OCI-LY7 (cell line): ENCODE measurements around the gene FNIP1. TPM values are rescaled to one million over a fixed set of nuclear protein-coding genes. Genes with fewer than 3 reads are reported as not detected.
"Not testable (repeated sequence)": the region's sequence is repeated elsewhere in the genome, so short reads cannot be mapped to it uniquely, and the experiment has no call there.

Experiments used
- BruUV-seq: library from RNA; stranded (reverse); fragments of 400-500 nt; replicated peaks from 2 replicates; lab custom pipeline; 2021; lab: Mats Ljungman, UMichigan
- CTCF ChIA-PET: fragments of 300-600 bp; sonication (Branson Sonifier 250); formaldehyde crosslinking; loops from one replicate; lab custom pipeline; 2022; ENCODE audit warnings: antibody characterized with exemption; ENCODE audit not compliant: unreplicated experiment; lab: Charles Lee
- POLR2A ChIA-PET: fragments of 300-600 bp; sonication (Branson Sonifier 250); formaldehyde crosslinking; loops from one replicate; lab custom pipeline; 2022; ENCODE audit warnings: antibody characterized with exemption; lab: Charles Lee
- DNase-seq: peaks from one replicate; pipeline ENCODE4 v3.0.0-alpha.2; 2015; ENCODE audit warnings: low spot score
- H2AFZ ChIP-seq: fragments of 200-600 bp; sonication (generic), shearing (Covaris generic); 2 replicates; pipeline ENCODE4 v1.6.1; 2014; ENCODE audit warnings: mild to moderate bottlenecking, antibody characterized with exemption, low read length, moderate library complexity
- H3K27ac ChIP-seq: fragments of 200-600 bp; sonication (generic); 2 replicates; pipeline ENCODE4 v1.5.1; 2014; ENCODE audit warnings: mixed run types, low read depth, mild to moderate bottlenecking, moderate library complexity, low read length, inconsistent platforms; ENCODE audit not compliant: poor library complexity, severe bottlenecking
- H3K36me3 ChIP-seq: fragments of 200-600 bp; sonication (generic); 2 replicates; pipeline ENCODE4 v1.6.1; 2014; ENCODE audit warnings: mild to moderate bottlenecking, antibody characterized with exemption, low read length, moderate library complexity, mixed read lengths; ENCODE audit not compliant: insufficient read depth
- H3K4me1 ChIP-seq: fragments of 200-600 bp; sonication (generic); 2 replicates; pipeline ENCODE4 v1.5.1; 2014; ENCODE audit warnings: mild to moderate bottlenecking, low read length; ENCODE audit not compliant: insufficient read depth, poor library complexity, severe bottlenecking
- H3K4me2 ChIP-seq: fragments of 200-600 bp; sonication (generic); 2 replicates; pipeline ENCODE4 v1.6.1; 2014; ENCODE audit warnings: mild to moderate bottlenecking, low read length
- H3K4me3 ChIP-seq: fragments of 200-600 bp; sonication (generic); 2 replicates; pipeline ENCODE4 v1.5.1; 2014; ENCODE audit warnings: mild to moderate bottlenecking, low read depth, low read length; ENCODE audit not compliant: poor library complexity, severe bottlenecking
- H3K79me2 ChIP-seq: fragments of 200-600 bp; sonication (generic); 2 replicates; pipeline ENCODE4 v1.6.1; 2016; ENCODE audit warnings: low read depth, mild to moderate bottlenecking, low read length, moderate library complexity, mixed read lengths; ENCODE audit not compliant: insufficient read depth
- H3K9me2 ChIP-seq: fragments of 200-600 bp; sonication (generic); 2 replicates; pipeline ENCODE4 v1.6.1; 2016; ENCODE audit warnings: mild to moderate bottlenecking, low read length, mixed read lengths; ENCODE audit not compliant: insufficient read depth
- H3K9me3 ChIP-seq: fragments of 200-600 bp; sonication (generic); 2 replicates; pipeline ENCODE4 v1.6.1; 2014; ENCODE audit warnings: mild to moderate bottlenecking, mixed run types, low read length, mixed read lengths
- H4K20me1 ChIP-seq: fragments of 200-600 bp; sonication (generic); 2 replicates; pipeline ENCODE4 v1.6.1; 2014; ENCODE audit warnings: mild to moderate bottlenecking, antibody characterized with exemption, low read length, moderate library complexity, mixed read lengths; ENCODE audit not compliant: insufficient read depth
- EZH2phosphoT487 ChIP-seq: fragments of 200-600 bp; sonication (generic); IDR thresholded peaks from 2 replicates; pipeline ENCODE4 v1.6.1; 2018; ENCODE audit warnings: low read depth, borderline replicate concordance, mild to moderate bottlenecking, mixed run types, antibody characterized with exemption, low read length, moderate library complexity, mixed read lengths
- intact Hi-C: fragments of 100-400 bp; cut with micrococcal nuclease; formaldehyde crosslinking; loops from one replicate; pipeline ENCODE4 v1.10.0; 2022; ENCODE audit not compliant: unreplicated experiment
- total RNA-seq, 2 experiments: library from RNA; depleted of rRNA in 1 of 2; stranded (reverse); fragments of >200 nt in 1 of 2; shearing (Covaris generic) in 1 of 2; gene quantifications; 2 replicates each; pipeline ENCODE4 v1.2.3, GENCODE V29; 2014 to 2022
- TF ChIP-seq, protein P1 (sequence below): fragments of 200-600 bp; sonication (generic); conservative IDR thresholded peaks from 2 replicates; pipeline ENCODE4 v1.5.1; 2014; ENCODE audit warnings: mild to moderate bottlenecking, antibody characterized with exemption, low read length, moderate library complexity, mixed read lengths

Gene FNIP1
- total RNA-seq, 2 experiments from 2014 or later = 19.4 to 20.6 TPM

DNA sequence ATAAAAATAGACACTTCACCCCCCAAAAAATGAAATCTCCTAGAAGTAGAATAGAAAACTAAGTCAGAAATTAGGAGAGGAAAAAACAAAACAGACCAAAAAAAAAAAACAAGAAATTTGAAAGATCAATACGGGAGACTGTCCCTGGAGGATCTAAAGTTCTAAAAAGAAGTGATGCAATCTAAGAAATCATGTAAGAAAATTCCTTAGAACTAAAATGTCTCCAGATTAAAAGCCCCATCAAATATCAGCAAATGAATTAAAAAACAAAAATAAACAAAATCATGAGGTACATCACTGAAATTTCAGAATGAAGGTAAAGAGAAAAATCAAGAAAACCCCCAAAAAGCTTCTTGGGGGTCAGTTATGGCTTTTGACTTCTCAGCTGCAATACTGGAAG lies 13.5 kb downstream of the FNIP1 start:
- Histone ChIP-seq H3K4me2 (no peak overlapping the region), H3K27ac (no peak overlapping the region), H3K9me2 (no peaks in the 10 kb centered on the region), H4K20me1 (no peaks in the 10 kb centered on the region), H3K79me2 (peaks cover 68% of the 10 kb centered on the region), H3K4me3 (no peak overlapping the region), H3K9me3 (no peaks in the 10 kb centered on the region), H3K36me3 (no peaks in the 10 kb centered on the region), H3K4me1 (no peaks in the 10 kb centered on the region), H2AFZ (no peak overlapping the region)
- DNase-seq = no peak
- TF ChIP-seq EZH2phosphoT487 = no peak
- TF ChIP-seq, protein P1, sequence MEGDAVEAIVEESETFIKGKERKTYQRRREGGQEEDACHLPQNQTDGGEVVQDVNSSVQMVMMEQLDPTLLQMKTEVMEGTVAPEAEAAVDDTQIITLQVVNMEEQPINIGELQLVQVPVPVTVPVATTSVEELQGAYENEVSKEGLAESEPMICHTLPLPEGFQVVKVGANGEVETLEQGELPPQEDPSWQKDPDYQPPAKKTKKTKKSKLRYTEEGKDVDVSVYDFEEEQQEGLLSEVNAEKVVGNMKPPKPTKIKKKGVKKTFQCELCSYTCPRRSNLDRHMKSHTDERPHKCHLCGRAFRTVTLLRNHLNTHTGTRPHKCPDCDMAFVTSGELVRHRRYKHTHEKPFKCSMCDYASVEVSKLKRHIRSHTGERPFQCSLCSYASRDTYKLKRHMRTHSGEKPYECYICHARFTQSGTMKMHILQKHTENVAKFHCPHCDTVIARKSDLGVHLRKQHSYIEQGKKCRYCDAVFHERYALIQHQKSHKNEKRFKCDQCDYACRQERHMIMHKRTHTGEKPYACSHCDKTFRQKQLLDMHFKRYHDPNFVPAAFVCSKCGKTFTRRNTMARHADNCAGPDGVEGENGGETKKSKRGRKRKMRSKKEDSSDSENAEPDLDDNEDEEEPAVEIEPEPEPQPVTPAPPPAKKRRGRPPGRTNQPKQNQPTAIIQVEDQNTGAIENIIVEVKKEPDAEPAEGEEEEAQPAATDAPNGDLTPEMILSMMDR = no peak
- CTCF ChIA-PET = no interaction called here
- POLR2A ChIA-PET = no interaction called here
- BruUV-seq = no TSS peak
- intact Hi-C loops = no loop called here

DNA sequence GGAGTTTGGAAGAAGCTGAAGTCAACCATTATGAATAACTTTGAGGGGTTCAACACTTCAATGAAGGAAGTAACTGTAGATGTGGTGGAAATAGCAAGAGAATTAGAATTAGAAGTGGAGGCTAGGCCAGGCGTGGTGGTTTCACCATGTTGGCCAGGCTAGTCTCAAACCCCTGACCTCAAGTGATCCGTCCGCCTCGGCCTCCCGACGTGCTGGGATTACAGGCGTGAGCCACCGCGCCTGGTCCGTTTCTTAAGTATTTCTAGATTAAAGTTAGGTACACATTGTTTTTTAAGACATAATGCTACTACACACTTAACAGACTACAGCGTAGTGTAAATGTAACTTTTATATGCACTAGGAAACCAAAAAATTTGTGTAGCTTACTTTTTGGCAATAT lies 14.1 kb downstream of the FNIP1 start:
- Histone ChIP-seq H4K20me1 (no peaks in the 10 kb centered on the region), H3K4me1 (no peaks in the 10 kb centered on the region), H3K79me2 (peaks cover 66% of the 10 kb centered on the region), H3K36me3 (no peaks in the 10 kb centered on the region), H3K4me3 (no peak overlapping the region), H3K4me2 (no peak overlapping the region), H3K27ac (no peak overlapping the region), H3K9me2 (no peaks in the 10 kb centered on the region), H3K9me3 (no peaks in the 10 kb centered on the region), H2AFZ (no peak overlapping the region)
- TF ChIP-seq, protein P1 = no peak
- TF ChIP-seq EZH2phosphoT487 = no peak
- DNase-seq = no peak
- ChIA-PET POLR2A (no interaction called here), CTCF (no interaction called here)
- no TSS peak for BruUV-seq
- intact Hi-C loops = no loop called here

DNA sequence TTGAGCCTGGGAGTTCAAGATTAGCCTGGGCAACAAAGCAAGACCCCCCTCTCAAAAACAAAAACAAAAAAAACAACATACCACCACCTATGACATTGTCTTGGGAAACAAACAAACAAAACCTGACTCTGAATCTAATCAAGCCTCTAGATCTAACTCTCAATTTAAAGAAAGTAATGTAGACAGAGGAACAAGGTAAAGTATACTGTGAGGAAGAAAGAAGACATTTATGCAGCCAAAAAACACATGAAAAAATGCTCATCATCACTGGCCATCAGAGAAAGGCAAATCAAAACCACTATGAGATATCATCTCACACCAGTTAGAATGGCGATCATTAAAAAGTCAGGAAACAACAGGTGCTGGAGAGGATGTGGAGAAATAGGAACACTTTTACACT lies 18.7 kb downstream of the FNIP1 start:
- DNase-seq, H3K9me3 ChIP-seq, POLR2A ChIA-PET, H3K4me2 ChIP-seq, intact Hi-C loops, H3K4me3 ChIP-seq, H3K27ac ChIP-seq, H4K20me1 ChIP-seq, H3K4me1 ChIP-seq, H3K9me2 ChIP-seq, CTCF ChIA-PET, H3K36me3 ChIP-seq, H2AFZ ChIP-seq, BruUV-seq: not testable (repeated sequence)
- peaks cover 64% of the 10 kb centered on the region for H3K79me2 ChIP-seq
